Stimulated activated CD4-positive, alpha-beta T cell treated with anti-CD3 and anti-CD28 coated beads, Interleukin-4, amount 100 ng/mL, for 1 hour (primary cell): ENCODE measurements around the gene ZXDB.
A peak's percentile ranks its signal among the peaks of the same experiment; 100 is the strongest.
"Not testable (repeated sequence)": the region's sequence is repeated elsewhere in the genome, so short reads cannot be mapped to it uniquely, and the experiment has no call there.

Source experiments
- DNase-seq: peaks from one replicate; pipeline ENCODE4 v3.0.0-alpha.2; 2020

Gene ZXDB

GRCh38 chrX:57591284-57592159, at the start of gene ZXDB:
Gene ZXDB (plus strand): TSS chrX:57592011. CDS start chrX:57592049, 38 bp downstream.
- not testable (repeated sequence) for DNase-seq

- DNase-seq = no peak
These were observed 26.6 kb upstream of the ZXDB start for GRCh38 chrX:57565198-57565597.

DNA sequence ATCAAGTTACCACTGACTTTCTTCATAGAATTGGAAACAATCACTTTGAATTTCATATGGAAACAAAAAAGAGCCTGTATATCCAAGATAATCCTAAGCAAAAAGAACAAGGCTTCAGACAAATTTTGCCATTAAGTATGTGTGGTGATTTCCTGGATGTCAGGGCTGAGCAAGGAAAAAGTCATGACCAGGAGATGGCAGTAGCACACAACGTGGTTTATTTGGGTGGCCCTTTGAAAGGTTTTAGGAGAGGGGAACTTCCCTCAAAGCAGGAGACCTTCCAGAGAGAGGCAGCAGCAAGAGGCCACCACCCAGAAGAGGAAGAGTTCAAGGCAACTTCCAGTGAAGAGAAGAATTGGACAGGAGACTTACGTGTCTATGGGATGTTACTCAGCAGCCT, 18.1 kb upstream of the ZXDB start:
- no peak for DNase-seq

- not testable (repeated sequence) for DNase-seq
These were observed 8.9 kb upstream of the ZXDB start for GRCh38 chrX:57582948-57583347.

GRCh38 chrX:57583477-57583876, 8.3 kb upstream of the ZXDB start:
- no peak for DNase-seq

GRCh38 chrX:57586360-57586759, 5.5 kb upstream of the ZXDB start:
- DNase-seq = no peak

DNA sequence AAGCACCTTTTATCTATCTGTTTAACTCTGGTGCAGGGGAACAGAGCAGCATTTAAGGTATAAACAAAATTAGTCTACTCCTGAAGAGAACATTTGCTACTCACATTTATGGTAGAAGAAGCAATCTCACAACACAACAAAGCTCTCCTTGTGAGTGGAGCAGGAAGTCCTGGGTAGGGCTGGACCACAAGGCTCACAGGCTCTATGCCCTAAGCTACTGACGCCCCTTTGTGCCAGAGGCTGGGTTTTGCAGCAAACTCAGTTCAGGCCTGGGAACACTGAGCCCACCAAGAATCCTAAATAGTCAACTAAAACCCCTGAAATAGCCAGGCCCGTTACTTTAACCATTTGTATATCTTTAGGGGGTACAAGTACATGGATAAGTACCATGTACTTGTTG, 4.7 kb upstream of the ZXDB start:
- no peak for DNase-seq

DNA sequence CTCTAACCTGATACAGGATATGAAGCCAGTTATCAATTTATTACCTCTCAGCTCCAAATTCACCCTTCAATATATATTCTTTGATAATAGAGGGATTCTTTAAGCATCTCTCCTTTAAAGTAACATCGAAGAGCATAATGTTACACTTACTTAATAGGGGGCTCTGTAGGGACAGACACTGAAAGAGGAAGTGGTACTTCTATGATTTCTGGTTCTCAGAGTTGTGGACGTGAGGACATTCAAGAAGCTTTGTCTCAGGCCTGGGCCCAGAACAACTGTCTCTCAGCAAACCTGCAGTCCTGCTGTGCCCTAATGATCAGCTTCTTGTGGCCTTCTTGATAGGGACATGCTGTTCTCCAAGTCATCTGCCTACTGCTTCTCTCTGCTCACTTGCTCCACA, 4.2 kb upstream of the ZXDB start:
- DNase-seq = no peak

DNA sequence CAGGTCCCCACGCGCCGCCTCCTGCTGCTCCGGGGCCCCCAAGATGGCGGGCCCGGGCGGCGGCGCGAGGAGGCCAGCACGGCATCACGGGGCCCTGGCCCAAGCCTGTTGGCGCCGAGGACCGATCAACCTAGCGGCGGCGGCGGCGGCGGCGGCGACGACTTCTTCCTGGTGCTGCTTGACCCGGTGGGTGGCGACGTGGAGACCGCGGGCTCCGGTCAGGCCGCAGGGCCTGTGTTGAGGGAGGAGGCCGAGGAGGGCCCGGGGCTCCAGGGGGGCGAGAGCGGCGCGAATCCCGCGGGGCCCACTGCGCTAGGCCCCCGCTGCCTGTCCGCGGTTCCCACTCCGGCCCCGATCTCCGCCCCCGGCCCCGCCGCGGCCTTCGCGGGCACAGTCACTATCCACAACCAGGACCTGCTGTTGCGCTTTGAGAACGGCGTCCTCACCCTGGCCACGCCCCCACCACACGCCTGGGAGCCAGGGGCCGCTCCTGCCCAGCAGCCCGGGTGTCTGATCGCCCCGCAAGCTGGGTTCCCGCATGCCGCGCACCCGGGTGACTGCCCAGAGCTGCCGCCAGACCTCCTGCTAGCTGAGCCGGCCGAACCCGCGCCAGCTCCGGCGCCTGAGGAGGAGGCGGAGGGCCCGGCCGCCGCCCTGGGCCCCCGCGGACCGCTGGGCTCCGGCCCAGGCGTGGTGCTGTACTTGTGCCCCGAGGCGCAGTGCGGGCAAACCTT, 516 bp downstream of the ZXDB start:
- peak; percentile 14 for DNase-seq

DNA sequence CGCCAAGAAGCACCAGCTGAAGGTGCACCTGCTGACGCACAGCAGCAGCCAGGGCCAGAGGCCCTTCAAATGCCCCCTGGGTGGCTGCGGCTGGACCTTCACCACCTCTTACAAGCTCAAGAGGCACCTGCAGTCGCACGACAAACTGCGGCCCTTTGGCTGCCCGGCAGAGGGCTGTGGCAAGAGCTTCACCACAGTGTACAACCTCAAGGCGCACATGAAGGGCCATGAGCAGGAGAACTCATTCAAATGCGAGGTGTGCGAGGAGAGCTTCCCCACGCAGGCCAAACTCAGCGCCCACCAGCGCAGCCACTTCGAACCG, 1.0 kb downstream of the ZXDB start:
- DNase-seq = peak; percentile 3

GRCh38 chrX:57595381-57595811, 3.6 kb downstream of the ZXDB start:
- no peak for DNase-seq

DNA sequence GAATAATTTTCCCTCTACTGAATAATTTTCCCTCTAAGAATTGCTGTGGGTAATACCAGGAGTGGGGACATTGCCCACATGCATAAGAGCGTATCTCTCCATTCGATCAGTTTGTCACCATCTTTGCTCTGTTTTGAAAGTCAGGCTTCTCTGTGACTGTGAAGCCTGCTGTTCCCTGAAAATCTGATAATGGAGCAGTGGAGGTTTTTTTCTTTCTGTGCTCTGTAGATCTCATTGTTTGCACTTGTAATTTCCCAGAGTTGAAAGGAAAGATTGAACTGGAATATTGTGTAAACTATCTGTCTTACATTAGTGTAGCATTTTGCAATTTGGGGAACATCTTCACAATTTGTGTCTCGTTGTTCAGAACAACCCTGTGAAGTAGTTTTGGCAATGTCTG, 4.3 kb downstream of the ZXDB start:
- no peak for DNase-seq

GRCh38 chrX:57596516-57596915, 4.7 kb downstream of the ZXDB start:
- no peak for DNase-seq

GRCh38 chrX:57607295-57608187, 15.7 kb downstream of the ZXDB start:
- DNase-seq = no peak

DNA sequence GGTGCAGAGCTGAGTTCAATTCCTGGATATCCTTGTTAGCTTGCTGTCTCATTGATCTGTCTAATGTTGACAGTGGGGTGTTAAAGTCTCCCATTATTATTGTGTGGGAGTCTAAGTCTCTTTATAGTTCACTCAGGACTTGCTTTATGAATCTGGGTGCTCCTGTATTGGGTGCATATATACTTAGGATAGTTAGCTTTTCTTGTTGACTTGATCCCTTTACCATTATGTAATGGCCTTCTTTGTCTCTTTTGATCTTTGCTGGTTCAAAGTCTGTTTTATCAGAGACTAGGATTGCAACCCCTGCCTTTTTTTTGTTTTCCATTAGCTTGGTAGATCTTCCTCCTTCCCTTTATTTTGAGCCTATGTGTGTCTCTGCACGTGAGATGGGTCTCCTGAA, 21.5 kb downstream of the ZXDB start:
- not testable (repeated sequence) for DNase-seq

GRCh38 chrX:57629438-57629837, 37.6 kb downstream of the ZXDB start:
- not testable (repeated sequence) for DNase-seq

DNA sequence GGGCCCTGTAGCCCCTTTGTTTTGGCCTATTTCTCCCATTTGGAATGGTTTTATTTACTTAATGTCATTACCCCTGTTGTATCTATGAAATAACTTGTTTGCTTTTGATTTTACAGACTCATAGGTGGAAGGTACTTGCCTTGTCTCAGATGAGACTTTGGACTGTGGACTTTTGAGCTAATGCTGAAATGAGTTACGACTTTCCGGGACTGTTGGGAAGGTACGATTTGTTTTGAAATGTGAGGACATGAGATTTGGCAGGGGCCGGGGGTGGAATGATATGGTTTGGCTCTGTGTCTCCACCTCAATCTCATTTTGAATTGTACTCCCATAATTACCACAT, 48.8 kb downstream of the ZXDB start:
- DNase-seq = no peak

- no peak for DNase-seq
These were observed 49.5 kb downstream of the ZXDB start for GRCh38 chrX:57641338-57641737.

DNA sequence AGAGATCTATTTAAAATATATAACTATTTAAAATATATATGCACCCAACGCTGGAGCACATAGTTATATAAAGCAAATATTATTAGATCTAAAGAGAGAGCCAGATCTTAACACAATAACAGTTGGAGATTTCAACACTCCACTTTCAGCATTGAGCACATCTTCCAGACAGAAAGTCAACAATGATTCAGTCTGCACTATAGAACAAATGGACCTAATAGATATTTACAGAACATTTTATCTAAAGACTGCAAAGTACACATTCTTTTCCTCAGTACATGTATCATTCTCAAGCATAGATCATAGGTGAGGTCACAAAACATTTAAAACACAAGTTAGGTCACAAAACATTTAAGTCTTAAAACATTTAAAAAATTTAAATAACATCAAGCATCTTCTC, 51.9 kb downstream of the ZXDB start:
- DNase-seq = no peak

DNA sequence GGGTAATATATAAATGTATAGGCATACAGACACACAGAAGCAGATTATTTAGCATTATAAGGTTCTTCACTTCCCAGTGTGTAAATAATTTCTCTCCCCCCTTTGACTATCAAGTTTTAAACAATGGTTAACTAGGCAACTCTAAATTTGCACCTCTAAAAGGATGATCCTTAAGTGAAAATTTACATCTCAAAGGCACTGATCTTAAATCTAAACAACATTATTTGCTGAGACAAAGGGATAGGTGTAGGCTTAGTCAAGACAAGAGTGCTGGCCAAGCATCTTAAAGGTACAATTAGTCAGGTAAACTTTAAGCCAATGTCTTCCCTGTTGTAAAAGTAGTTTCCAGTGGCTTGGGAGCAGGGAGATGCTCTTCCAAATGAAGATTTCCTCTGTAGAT, 55.2 kb downstream of the ZXDB start:
- no peak for DNase-seq
